ENCODE results near the gene EFHD2.

The EFHD2 gene

DNA sequence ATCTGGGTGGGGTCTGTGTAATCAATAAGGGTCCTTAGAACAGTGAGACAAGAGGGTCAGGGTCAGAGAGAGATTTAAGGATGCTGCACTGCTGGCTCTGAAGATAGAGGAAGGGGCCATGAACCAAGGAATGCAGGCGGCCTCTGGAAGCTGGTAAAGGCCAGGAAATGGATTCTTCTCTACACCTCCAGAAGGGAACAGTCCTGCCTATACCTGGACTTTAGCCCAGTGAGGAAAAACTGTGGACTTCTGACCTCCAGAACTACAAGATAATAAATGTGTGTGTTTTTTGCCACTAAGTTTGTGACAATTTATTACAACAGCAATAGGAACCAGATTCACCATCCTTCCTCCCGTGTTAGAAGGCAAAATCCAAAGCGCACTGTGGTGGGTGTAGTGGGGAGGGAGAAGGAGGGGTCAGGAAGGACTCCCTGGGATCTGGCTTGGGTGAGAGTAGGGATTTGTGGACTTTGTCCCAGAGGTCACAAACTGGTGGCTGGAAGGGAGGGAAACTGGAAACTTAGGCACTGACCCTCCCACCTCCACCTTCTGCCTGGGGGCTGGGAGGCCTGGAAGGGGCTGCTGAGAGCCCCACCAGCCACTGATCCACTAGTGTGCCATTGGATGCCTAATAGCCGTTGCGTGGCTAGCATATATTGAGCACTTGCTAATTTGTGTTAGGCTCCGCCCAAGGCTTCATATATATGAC, 41.5 kb downstream of the EFHD2 start:
- TF ChIP-seq ESRRG (CRISPR knock-in tag; IDR thresholded peaks at IDR 0.05) (no peak), ARNTL (CRISPR knock-in tag; IDR thresholded peaks at IDR 0.05; ENCODE audit: borderline replicate concordance, low read depth) (no peak), ISL1 (CRISPR knock-in tag; IDR thresholded peaks at IDR 0.05) (no peak), SNAI2 (CRISPR knock-in tag; IDR thresholded peaks at IDR 0.05) (no peak), ZFP3 (CRISPR knock-in tag; IDR thresholded peaks at IDR 0.05) (no peak), TSHZ2 (CRISPR knock-in tag; IDR thresholded peaks at IDR 0.05) (no peak), ZC3H10 (CRISPR knock-in tag; IDR thresholded peaks at IDR 0.05) (no peak), POU6F1 (CRISPR knock-in tag; IDR thresholded peaks at IDR 0.05; ENCODE audit: borderline replicate concordance, low read depth) (no peak), TCF4 (CRISPR knock-in tag; IDR thresholded peaks at IDR 0.05; ENCODE audit: borderline replicate concordance) (no peak), ZFP30 (CRISPR knock-in tag; IDR thresholded peaks at IDR 0.05) (no peak), CSDC2 (CRISPR knock-in tag; IDR thresholded peaks at IDR 0.05) (no peak), TOX (CRISPR knock-in tag; IDR thresholded peaks at IDR 0.05; ENCODE audit: borderline replicate concordance) (no peak), PPARA (CRISPR knock-in tag; IDR thresholded peaks at IDR 0.05; ENCODE audit: borderline replicate concordance) (no peak), BACH2 (CRISPR knock-in tag; IDR thresholded peaks at IDR 0.05; ENCODE audit: borderline replicate concordance) (no peak), ZNF565 (CRISPR knock-in tag; conservative IDR thresholded peaks at IDR 0.05; ENCODE audit: low read depth) (no peak), GLIS3 (CRISPR knock-in tag; IDR thresholded peaks at IDR 0.05) (no peak)
- TF ChIP-seq, protein P1, sequence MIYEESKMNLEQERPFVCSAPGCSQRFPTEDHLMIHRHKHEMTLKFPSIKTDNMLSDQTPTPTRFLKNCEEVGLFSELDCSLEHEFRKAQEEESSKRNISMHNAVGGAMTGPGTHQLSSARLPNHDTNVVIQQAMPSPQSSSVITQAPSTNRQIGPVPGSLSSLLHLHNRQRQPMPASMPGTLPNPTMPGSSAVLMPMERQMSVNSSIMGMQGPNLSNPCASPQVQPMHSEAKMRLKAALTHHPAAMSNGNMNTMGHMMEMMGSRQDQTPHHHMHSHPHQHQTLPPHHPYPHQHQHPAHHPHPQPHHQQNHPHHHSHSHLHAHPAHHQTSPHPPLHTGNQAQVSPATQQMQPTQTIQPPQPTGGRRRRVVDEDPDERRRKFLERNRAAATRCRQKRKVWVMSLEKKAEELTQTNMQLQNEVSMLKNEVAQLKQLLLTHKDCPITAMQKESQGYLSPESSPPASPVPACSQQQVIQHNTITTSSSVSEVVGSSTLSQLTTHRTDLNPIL (CRISPR knock-in tag; IDR thresholded peaks at IDR 0.05; ENCODE audit: low read depth) = no peak
- TF ChIP-seq, protein P2, sequence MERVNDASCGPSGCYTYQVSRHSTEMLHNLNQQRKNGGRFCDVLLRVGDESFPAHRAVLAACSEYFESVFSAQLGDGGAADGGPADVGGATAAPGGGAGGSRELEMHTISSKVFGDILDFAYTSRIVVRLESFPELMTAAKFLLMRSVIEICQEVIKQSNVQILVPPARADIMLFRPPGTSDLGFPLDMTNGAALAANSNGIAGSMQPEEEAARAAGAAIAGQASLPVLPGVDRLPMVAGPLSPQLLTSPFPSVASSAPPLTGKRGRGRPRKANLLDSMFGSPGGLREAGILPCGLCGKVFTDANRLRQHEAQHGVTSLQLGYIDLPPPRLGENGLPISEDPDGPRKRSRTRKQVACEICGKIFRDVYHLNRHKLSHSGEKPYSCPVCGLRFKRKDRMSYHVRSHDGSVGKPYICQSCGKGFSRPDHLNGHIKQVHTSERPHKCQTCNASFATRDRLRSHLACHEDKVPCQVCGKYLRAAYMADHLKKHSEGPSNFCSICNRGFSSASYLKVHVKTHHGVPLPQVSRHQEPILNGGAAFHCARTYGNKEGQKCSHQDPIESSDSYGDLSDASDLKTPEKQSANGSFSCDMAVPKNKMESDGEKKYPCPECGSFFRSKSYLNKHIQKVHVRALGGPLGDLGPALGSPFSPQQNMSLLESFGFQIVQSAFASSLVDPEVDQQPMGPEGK (CRISPR knock-in tag; IDR thresholded peaks at IDR 0.05; ENCODE audit: borderline replicate concordance) = no peak
- TF ChIP-seq, protein P3, sequence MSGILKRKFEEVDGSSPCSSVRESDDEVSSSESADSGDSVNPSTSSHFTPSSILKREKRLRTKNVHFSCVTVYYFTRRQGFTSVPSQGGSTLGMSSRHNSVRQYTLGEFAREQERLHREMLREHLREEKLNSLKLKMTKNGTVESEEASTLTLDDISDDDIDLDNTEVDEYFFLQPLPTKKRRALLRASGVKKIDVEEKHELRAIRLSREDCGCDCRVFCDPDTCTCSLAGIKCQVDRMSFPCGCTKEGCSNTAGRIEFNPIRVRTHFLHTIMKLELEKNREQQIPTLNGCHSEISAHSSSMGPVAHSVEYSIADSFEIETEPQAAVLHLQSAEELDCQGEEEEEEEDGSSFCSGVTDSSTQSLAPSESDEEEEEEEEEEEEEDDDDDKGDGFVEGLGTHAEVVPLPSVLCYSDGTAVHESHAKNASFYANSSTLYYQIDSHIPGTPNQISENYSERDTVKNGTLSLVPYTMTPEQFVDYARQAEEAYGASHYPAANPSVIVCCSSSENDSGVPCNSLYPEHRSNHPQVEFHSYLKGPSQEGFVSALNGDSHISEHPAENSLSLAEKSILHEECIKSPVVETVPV (CRISPR knock-in tag; IDR thresholded peaks at IDR 0.05) = no peak
- ATAC-seq = no peak

DNA sequence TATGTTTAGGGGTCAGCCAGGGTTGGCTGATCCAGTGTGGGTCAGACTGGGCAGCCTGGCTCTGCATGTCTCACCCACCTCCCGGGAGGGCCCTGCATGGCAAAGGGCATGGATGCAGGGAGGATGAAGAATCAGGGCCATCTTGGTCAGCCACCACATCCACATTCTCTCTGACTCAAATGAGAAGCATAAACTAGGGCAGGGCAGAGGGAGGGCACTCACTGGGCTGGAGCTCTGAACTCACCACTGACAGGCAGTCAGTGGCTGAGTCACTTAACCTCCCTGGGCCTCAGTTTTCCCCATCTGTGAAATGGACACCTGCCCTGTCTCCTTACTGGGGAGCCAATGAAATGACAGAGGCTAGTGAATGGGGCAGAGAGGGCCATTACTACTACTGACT, 42.5 kb downstream of the EFHD2 start:
- TF ChIP-seq ZFP3 (CRISPR knock-in tag; IDR thresholded peaks at IDR 0.05) = no peak
- ATAC-seq = no peak

- no peak for ATAC-seq
- TF ChIP-seq ZNF565 (CRISPR knock-in tag; conservative IDR thresholded peaks at IDR 0.05; ENCODE audit: low read depth) (no peak), PPARA (CRISPR knock-in tag; IDR thresholded peaks at IDR 0.05; ENCODE audit: borderline replicate concordance) (no peak), SNAI2 (CRISPR knock-in tag; IDR thresholded peaks at IDR 0.05) (no peak), CSDC2 (CRISPR knock-in tag; IDR thresholded peaks at IDR 0.05) (no peak), ZFP3 (CRISPR knock-in tag; IDR thresholded peaks at IDR 0.05) (no peak), ZNF70 (CRISPR knock-in tag; IDR thresholded peaks at IDR 0.05) (no peak), ZFP30 (CRISPR knock-in tag; IDR thresholded peaks at IDR 0.05) (no peak), TOX (CRISPR knock-in tag; IDR thresholded peaks at IDR 0.05; ENCODE audit: borderline replicate concordance) (no peak)
- TF ChIP-seq, protein P3 (CRISPR knock-in tag; IDR thresholded peaks at IDR 0.05) = no peak
- TF ChIP-seq, protein P2 (CRISPR knock-in tag; IDR thresholded peaks at IDR 0.05; ENCODE audit: borderline replicate concordance) = no peak
These were observed 43.3 kb downstream of the EFHD2 start for GRCh38 chr1:15452866-15453571.

Measured in SK-N-SH treated with all-trans-retinoic acid at 6 μM for 48 hours (cell line).